Stimulated activated CD8-positive, alpha-beta memory T cell treated with anti-CD3 and anti-CD28 coated beads, Interleukin-4, amount 100 ng/mL, for 24 hours (primary cell): ENCODE measurements around the gene PLA2G5.
"Not testable (repeated sequence)": the region's sequence is repeated elsewhere in the genome, so short reads cannot be mapped to it uniquely, and the experiment has no call there.

Experiments
- DNase-seq: peaks from one replicate; pipeline ENCODE4 v3.0.0-alpha.2; 2020; ENCODE audit warnings: low read depth

PLA2G5 gene

DNA sequence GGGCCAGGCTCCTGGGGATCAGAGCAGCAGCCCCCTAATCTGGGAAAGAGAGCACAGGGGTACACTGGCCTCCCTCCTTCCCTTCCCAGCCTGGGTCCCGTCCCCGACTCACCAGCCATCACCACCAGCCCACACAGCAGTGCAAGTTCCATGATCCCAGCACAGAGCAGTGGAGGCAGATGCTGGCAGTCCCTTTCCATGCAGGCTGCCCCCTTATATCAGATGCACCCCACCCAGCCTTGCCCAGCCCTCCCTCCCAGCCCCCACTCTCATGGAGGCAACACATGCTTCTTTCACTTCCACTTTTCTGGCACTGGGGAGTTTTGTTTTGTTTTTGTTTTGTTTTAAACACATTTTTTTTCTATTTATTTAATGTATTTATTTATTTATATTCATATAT lies 49.4 kb downstream of the PLA2G5 start, which contains the start of gene PLA2G2D:
TSS of gene PLA2G2D (minus strand) at position 190 of the 400 bp plus-strand sequence. CDS start at position 152, 38 bp downstream.
- no peak for DNase-seq

DNA sequence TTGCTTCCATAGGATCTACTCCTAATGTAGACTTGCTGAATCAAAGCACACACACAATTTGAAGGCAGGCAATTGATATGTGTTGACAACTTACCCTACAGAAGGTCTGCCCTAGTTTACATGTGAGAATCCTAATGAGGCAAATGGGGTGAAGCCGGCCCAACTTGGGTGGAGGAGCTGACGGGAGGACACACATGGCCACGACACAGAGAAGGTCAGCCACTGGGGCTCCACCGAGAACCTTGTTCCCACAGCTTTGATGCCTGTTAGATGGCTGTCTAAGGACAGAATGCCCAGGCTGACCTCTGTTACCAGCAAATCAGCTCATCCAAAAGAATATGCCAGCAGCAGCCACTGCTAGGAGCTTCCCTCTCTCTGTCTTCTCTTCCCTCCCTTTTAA lies 50.8 kb downstream of the PLA2G5 start:
- no peak for DNase-seq

DNA sequence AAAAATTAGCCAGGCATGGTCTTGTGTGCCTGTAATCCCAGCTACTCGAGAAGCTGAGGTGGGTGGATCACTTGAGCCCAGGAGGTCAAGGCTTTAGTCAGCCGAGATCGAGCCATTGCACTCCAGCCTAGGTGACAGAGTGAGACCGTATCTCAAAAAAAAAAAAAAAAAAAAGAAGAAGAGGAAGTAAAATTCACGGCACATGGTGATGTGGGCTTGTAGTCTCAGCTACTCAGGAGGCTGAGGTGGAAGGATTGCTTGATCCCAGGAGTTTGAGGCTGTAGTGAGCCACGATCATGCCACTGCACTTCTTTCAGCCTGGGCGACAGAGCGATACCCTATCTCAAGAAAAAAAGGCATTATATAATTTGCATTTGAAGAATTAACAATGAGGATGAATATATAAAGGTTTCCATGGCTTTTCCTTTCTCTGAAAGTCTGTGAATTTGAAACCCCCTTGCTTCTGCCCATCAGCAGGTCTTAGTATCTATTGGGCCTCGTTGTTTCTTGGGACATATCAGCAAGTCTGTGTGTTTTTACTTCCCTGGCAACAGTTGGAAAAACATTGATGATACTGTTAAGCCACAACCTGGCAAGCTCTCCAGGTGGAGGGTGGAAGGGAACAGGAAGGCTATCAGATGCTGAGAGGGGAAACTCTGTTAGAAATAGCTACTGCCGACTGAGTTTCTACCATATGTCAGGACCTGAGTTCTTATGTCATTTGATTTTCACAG lies 53.9 kb downstream of the PLA2G5 start:
- DNase-seq = no peak

DNA sequence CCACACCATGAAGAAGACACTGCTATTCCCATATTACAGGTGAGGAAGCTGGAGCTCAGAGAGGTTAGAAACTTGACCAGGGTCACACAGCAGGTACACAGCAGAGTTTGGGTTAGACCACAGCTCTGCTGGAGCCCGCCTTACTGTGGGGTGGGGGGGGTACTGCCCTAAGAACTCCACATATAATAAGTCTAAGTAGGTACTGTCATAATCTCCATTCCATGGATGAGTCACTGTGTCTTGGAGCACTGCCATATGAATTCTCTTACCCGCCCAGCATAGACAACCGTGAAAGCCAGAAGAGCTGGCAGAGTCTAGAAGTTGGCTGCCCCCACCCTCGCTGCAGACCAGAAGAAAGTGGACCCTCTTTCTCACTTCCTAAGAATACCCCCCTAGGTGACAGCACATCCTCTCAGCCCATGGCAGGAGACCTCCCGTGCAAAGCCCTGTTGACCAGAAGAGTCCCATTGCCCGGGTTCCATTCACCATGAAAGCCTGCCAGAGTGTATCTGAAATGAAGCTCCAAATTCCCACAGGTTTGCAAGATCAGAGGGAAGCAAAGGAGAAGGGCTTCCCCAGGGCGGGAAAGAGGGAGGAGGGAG lies 54.6 kb downstream of the PLA2G5 start:
- DNase-seq = no peak

DNA sequence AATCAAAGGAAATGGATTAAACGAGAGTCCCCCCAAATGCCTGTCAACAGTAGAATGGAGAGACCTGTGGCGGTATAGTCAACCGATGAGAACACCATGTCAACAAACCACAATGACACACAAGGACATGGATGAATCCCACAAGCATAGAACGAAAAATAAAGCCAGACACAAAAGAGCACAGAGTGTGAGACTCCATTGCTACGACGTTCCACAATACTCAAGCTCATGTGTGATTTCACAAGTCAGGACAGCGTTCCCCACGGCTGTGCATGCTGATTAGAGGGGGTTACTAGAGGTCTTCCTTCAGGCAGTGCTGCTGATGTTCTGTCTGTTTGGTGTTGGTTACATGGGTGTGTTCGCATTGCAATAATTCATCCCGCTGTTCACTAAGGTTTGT lies 55.1 kb downstream of the PLA2G5 start:
- DNase-seq = no peak

DNA sequence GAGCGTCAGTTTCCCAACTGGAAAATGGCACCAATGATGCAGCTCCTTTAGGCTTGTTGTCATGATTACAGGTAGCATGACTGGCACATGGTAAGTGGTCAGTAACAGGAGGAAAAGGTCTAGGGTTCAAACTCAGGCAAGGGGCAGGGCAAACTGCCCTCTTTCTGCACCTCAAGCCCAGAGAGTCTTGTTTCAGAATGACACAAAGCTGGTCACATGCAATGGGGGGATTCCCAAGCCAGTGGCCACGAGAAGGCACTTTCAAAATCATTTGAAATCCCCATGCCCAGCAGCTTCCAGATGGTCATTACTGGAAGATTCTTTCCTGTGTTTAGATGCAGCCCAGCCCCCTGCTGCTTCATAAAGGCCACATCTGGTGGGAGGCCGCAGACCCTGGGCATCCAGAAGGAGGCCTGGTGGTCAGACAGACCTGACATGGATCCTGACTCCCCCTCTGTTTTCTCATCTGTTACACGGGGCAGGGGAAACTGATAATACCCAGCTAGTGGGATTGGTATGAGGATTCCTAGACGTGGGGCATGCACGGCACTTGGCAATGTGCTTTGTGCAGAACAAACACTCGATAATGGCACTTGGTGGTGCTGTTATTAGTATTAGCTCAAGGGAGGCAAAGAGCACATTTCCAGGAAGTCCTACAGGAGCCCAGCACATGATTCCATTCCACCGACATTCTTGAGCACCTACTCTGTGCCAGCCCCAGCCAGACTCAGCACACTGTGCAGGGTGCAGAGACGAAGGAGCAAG lies 56.2 kb downstream of the PLA2G5 start:
- DNase-seq = no peak

GRCh38 chr1:20126806-20127440 lies 56.9 kb downstream of the PLA2G5 start:
- no peak for DNase-seq

DNA sequence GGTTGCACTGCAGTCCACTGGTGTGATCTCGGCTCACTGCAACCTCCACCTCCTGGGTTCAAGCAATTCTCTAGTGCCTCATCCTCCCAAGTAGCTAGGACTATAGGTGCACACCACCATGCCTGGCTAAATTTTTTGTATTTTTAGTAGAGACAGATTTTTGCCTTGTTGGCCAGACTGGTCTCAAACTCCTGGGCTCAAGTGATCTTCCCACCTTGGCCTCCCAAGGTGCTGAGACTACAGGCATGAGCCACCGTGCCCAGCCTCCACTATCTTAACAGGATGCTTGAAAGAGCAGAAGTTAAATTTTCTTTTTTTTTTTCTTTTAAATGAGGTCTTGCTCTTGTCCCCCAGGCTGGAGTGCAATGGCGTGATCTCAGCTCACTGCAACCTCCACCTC lies 60.5 kb downstream of the PLA2G5 start:
- DNase-seq = not testable (repeated sequence)

- no peak for DNase-seq
Measured at GRCh38 chr1:20134995-20135394, 65.0 kb downstream of the PLA2G5 start.

- no peak for DNase-seq
Measured at GRCh38 chr1:20136249-20136648, 66.3 kb downstream of the PLA2G5 start.

- no peak for DNase-seq
Measured at GRCh38 chr1:20137055-20137454, 67.1 kb downstream of the PLA2G5 start.

DNA sequence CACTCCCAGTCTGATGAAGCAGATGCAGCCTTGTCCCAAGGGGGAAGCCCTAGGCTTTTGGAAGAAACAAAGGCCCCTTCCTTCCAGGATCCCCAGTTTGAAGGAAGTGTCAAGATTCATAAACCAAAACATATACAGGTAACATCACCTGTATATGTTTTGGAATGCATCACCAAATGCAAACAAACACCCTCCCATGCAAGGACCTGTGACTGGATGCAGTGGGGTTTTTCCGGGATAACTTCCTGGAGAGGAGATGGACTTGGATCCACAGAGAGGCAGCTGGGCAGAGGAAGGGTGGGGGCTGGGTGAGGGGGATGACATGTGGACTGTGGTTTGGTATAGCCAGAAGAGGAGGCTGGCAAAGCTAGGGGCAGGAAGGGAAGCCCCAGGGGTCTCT lies 67.6 kb downstream of the PLA2G5 start:
- no peak for DNase-seq

- no peak for DNase-seq
Measured at GRCh38 chr1:20138346-20138745, 68.4 kb downstream of the PLA2G5 start.

DNA sequence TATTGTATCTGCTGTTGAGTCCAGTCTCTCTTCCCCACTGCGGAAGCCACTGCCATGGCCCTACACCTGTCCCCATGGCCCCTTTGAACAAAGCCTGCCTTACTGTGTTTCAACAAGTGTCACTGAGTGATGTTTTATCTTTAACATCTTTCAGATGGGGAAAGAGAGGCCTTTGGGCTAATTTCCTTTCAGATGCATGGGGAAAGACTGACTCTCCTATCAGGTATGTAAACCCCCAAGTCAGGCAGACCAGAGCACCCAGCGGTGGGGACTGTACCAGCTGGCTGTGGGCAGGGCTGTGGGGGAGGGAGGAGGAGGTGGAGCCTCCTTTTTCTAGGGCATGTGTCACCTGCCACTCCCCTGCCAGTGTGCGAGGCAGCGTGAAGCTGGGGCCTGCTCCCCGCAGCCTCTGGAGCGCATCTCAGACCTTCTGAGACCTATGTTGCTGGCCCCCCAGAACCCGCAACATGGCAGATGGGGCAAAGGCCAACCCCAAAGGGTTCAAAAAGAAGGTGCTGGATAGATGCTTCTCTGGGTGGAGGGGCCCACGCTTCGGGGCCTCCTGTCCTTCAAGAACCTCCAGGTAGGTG lies 69.1 kb downstream of the PLA2G5 start, which contains the start of gene PLA2G2F:
TSS of gene PLA2G2F (plus strand) at position 363 of the 590 bp plus-strand sequence. CDS start at position 468, 105 bp downstream.
- DNase-seq = no peak

- no peak for DNase-seq
Measured at GRCh38 chr1:20139776-20140612, 70.0 kb downstream of the PLA2G5 start.

GRCh38 chr1:20141001-20141400 lies 71.0 kb downstream of the PLA2G5 start:
- no peak for DNase-seq

DNA sequence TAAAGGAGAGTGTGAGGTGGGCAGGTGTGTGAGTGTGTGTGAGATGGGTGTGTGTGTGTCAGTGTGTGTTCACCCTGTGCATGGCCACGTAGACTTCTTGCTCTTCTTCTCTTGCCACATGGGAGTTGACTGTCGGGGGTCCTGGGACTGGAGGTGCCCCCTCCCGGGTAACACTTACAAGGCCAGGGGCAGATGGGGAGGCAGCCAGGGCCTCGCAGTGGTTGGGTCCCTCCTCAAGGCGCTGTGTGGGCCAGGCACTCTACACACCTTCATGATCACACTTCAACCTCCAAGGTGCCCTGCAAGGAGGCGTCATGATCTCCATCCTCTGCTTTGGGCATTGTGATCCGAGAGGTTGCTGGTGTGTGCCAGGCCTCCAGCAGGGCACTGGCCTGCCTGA lies 71.5 kb downstream of the PLA2G5 start:
- no peak for DNase-seq
